ENCODE results near the gene KDM7A.

KDM7A gene

DNA sequence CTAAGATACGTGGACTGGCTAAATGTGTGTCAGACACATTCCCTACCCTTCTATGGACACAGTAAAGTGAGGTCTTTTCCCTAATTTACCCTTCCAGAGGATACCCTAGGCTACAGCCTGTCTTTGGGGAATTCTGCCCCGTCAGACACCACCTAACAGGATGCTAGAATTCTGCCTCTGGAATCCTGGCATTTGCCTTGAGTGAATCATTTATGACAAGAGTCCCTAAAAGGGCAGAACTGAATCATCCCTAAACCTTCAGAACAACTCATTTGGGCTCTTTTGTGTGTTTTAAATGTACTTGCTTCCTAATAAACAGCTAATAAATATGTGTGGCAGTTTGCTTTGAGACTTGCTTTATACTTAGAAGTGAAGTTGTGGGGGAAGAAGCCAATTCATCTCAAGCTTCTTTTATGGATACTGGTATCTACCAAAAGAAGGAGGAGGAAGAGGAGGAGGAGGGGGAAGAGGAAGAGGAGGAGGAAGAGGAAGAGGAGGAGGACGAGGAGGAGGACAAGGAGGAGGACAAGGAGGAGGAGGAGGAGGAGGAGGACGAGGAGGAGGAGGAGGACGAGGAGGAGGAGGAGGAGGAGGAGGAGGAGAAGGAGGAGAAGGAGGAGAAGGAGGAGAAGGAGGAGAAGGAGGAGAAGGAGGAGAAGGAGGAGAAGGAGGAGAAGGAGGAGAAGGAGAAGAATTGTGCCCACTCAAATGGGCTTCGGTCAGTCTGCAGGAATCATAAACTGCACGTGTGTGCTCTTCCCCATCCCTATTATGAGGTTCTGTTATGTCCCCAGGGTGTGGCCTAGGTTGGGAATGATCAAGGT is 141.2 kb downstream of the KDM7A start:
- Mint-ChIP-seq H3K36me3 (ENCODE audit: low read depth) (peaks cover 85% of the 10 kb centered on the region), H3K27ac (no peak overlapping the region), H3K4me3 (no peak overlapping the region), H3K27me3 (no peaks in the 10 kb centered on the region), H3K9me3 (no peaks in the 10 kb centered on the region), H3K4me1 (ENCODE audit: low read depth) (peaks cover 28% of the 10 kb centered on the region)
- DNase-seq: no peak

Data from activated T-cell treated with anti-CD3 and anti-CD28 coated beads, Interleukin-2, amount 50 U/mL, for 24 hours (primary cell).